Jurkat, Clone E6-1 (cell line): Measurements from ENCODE around the gene FMNL1.
"Not testable (repeated sequence)": the region's sequence is repeated elsewhere in the genome, so short reads cannot be mapped to it uniquely, and the experiment has no call there.

Source experiments
- DNase-seq: peaks from one replicate; pipeline ENCODE4 v3.0.0-alpha.2; 2011; ENCODE audit warnings: low read depth, low spot score
- H3K4me3 ChIP-seq: 2 replicates; pipeline ENCODE4 v1.5.1; 2011; ENCODE audit warnings: mild to moderate bottlenecking, low read length, control low read depth, moderate library complexity

FMNL1 gene

GRCh38 chr17:45251931-45252330 is 30.2 kb downstream of the FMNL1 start:
- H3K4me3 ChIP-seq: no peak overlapping the region
- DNase-seq: no peak

DNA sequence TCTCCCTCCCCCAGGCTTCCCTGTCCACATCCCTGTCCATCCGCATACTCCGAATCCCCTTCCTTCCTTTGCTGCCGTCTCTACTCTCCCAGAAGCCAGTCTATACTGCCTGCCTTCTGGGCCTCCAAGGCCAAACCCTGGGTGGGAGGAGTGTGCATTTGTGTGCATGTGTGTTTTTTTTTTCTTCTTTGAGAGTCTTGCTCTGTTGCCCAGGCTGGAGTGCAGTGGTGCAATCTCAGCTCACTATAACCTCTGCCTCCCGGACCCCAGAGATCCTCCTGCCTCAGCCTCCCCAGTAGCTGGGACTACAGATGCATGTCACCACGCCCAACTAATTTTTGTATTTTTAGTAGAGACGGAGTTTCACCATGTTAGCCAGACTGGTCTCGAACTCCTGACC is 31.6 kb downstream of the FMNL1 start:
- not testable (repeated sequence) for DNase-seq

GRCh38 chr17:45253879-45254278 is 32.2 kb downstream of the FMNL1 start:
- no peak overlapping the region for H3K4me3 ChIP-seq
- no peak for DNase-seq

More for the DNA sequence above, 31.6 kb downstream of the FMNL1 start:
- not testable (repeated sequence) for H3K4me3 ChIP-seq

GRCh38 chr17:45255358-45255757 is 33.7 kb downstream of the FMNL1 start:
- DNase-seq: no peak

GRCh38 chr17:45256114-45256966 is 34.7 kb downstream of the FMNL1 start:
- DNase-seq: no peak

More at GRCh38 chr17:45255358-45255757, 33.7 kb downstream of the FMNL1 start:
- H3K4me3 ChIP-seq: no peak overlapping the region

DNA sequence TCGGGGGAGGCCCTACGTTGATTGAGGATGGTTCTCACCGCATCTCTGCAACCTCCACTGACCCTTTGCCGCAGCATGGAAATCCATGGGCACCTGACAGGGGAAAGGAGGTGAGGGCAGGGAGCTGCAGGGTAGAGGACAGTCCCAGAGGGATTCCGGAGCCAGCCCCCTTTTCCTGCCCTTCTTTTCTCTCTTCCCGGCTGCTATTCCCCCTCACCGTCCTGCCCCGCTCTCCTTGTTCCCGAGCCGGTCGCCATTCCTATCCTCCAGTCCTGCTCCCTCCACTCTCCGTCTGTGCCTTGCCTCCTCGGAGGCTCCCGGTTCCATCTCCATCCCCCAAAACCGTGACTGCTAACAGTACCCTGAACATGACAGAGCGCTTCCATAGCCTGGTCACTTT is 35.4 kb downstream of the FMNL1 start:
- H3K4me3 ChIP-seq: no peak overlapping the region
- no peak for DNase-seq

More at GRCh38 chr17:45256114-45256966, 34.7 kb downstream of the FMNL1 start:
- H3K4me3 ChIP-seq: no peak overlapping the region

GRCh38 chr17:45258981-45259380 is 37.3 kb downstream of the FMNL1 start:
- no peak for DNase-seq
- no peak overlapping the region for H3K4me3 ChIP-seq

DNA sequence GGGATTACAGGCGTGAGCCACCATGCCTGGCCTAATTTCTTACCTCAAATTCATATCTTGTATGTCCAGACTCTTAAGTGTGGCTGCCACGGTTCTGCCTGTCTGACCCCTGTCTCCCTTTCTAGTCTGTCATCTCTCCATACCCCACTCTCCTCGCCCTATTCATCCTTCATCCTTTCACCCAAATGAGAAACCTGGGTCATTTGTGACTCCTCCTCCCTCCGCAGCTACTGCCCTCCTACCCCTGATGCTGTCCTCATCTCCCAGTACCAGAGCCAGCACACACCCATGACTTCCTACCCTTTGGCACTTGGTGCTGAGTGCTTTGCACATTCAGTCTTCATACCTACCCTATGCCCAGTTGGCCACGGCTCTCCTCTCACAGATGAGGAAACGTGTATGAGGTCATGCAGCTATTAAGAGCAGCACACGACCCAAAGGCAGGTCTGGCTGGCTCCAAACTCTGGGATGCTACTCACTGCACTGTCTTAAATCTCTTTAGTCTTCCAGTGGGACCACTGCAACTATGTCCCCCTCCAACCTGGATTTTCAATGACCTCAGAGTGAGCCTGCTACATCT is 38.6 kb downstream of the FMNL1 start:
- H3K4me3 ChIP-seq: no peak overlapping the region
- DNase-seq: no peak

DNA sequence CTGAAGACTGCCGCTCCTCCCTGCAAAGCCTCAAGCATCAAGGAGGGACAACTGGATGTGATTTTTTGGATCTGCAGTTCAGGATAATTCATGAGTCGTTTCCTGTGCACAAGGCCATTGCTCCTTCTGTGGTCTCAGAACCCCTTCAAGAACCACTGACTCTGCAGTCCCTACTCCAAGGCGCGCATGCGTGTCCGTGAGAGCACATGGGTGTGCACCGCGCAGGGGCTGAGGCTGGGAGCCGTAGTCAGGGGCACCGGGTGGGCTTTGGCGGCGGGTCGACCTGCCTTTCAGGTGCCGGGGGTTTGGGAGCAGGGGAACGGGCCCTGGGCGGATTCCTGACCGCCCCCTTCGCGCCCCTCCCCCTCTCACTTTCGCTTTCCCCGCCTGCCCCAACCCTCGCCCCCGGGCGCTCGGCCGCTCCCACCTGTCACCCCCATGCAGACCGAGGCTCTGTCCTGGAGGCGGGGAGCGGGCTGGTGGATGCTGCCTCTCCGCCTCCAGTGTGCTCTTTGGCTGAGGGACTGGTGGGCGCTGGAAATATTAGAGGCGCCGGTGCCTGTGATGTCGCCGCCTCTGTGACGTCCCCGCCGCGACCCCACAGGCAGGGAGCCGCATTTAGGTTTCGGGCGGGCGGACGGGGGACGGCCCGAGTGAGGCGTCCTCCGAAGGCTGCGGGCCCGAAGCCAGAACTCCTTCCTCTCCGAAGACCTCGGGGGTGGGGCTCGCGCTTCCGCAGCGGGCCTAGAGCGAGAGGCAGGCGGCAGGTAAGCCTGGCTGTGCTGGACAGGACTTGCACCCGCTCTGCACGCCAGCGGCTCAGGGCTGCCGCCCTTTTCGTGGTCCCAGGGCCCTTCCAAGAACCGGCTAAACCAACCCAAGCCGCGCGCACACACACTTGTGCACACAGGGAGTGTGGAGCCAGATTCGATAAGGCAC is 40.2 kb downstream of the FMNL1 start, which contains the start of gene SPATA32:
Gene SPATA32 (minus strand): TSS at position 518 of the 939 bp plus-strand sequence. CDS start 78 bp downstream, at position 440.
- peak; percentile 24 for DNase-seq
- H3K4me3 ChIP-seq: peak within 1 kb of the TSS; percentile 53

GRCh38 chr17:45262516-45263476 is 41.1 kb downstream of the FMNL1 start:
- H3K4me3 ChIP-seq: peak overlapping the region; percentile 53
- no peak for DNase-seq

DNA sequence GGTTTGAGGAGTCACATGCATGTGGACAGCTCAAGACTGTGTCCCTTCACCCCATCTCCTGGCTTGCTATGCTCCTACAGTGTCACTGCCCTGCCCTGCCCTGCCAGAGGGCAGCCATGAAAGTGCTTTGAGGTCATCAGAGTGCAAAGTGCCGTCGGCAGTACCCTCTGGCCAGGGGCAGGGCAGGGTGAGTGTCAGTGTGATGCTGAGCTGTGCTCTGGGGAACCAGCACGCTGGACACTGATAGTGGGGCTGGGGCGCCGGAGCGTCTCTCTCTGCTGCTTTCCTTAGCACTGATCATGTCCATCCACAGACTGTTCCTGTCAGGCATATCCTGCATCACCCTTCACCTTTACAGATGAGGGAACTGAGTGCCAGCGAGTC is 41.8 kb downstream of the FMNL1 start:
- no peak overlapping the region for H3K4me3 ChIP-seq
- DNase-seq: no peak

DNA sequence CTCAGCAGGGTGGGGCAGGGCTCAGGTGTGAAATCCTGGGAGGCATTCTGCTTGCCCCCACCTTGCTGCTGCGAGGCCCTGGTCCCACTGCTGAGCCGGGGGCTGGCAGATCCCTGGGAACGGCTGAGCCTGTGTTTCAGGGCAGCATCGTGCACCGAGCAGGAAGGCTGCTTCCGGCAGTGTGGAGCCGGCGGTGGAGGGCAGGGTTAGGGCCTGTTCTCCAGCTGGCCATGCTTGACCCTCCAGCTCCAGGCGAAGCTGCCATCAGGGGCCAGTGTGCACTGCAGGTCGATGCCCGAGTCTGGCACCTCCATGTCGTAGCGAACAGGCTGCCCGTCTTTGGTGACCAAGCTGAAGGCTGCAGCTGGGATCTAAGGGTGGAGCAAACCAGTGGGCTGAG is 42.7 kb downstream of the FMNL1 start:
- no peak overlapping the region for H3K4me3 ChIP-seq
- DNase-seq: no peak

DNA sequence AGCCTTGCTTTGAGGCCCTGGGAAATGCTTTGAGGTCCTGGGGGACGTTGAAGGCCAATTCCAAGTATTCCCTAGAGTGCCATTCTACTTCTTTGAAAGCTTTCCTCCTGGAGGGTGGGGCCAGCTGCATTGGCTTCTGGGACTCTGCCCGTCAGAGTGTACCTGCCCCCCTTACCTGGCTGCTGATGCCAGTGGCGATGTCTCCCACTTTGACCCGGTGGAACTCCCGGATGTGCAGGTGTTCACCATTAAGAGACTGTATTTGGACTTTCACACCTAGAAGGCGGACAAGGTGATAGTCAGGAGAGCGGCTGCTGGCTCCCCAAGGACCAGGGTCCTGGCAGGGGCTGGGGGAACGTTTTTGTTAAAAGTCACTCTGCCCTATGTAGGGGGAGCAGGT is 43.3 kb downstream of the FMNL1 start:
- no peak overlapping the region for H3K4me3 ChIP-seq
- DNase-seq: no peak

- no peak overlapping the region for H3K4me3 ChIP-seq
- no peak for DNase-seq
Observed at GRCh38 chr17:45265821-45266220, 44.1 kb downstream of the FMNL1 start.

DNA sequence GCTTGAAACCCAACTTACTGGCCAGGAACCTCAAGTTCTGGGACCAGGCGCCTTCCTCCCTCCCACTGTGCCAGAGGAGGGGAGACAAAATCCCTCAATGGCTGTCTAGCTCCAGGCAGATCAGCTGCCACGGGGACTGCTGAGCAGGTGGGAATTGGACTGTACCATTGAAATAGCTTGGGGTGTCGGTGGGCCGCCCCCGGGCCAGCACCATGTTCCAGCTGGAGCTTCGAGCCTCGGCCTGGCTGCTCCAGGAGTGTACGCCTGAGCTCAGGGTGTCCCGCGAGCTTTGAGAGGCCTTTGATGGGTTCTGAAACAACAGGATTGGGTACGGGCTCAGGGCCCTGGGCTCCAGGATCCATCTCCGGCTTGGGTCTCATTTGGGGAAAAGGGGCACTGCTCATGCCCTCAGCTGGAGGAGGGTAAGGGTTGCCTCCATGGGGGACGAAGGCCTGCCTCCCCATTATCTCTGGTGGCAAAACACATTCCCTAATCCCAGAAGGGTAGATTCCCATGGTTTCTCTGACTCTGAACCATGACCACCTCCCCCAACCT is 44.8 kb downstream of the FMNL1 start:
- no peak for DNase-seq
- no peak overlapping the region for H3K4me3 ChIP-seq

GRCh38 chr17:45267436-45268055 is 45.9 kb downstream of the FMNL1 start:
- DNase-seq: no peak
- no peak overlapping the region for H3K4me3 ChIP-seq

GRCh38 chr17:45269912-45270311 is 48.2 kb downstream of the FMNL1 start:
- no peak overlapping the region for H3K4me3 ChIP-seq
- DNase-seq: no peak
